ENCODE measurements around the gene CMTM5. TPM values are rescaled to one million over a fixed set of nuclear protein-coding genes. Genes with fewer than 3 reads are reported as not detected.

The CMTM5 gene
- total RNA-seq, 2 experiments from 2014 or later = not detected

DNA sequence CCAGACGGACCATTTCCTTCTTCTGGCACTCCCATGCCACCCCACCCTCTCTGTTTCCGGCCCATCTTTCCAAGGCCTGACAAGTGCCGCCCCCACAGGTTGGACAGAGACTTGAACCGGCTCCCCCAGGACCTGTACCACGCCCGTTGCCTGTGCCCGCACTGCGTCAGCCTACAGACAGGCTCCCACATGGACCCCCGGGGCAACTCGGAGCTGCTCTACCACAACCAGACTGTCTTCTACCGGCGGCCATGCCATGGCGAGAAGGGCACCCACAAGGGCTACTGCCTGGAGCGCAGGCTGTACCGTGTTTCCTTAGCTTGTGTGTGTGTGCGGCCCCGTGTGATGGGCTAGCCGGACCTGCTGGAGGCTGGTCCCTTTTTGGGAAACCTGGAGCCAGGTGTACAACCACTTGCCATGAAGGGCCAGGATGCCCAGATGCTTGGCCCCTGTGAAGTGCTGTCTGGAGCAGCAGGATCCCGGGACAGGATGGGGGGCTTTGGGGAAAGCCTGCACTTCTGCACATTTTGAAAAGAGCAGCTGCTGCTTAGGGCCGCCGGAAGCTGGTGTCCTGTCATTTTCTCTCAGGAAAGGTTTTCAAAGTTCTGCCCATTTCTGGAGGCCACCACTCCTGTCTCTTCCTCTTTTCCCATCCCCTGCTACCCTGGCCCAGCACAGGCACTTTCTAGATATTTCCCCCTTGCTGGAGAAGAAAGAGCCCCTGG lies 1.2 kb upstream of the CMTM5 start:
- H3K4me3 Mint-ChIP-seq = no peak overlapping the region
- POLR2A ChIA-PET = no interaction called here
- peaks cover 1% of the 10 kb centered on the region for H3K27me3 Mint-ChIP-seq
- H3K4me1 Mint-ChIP-seq = peaks cover 5% of the 10 kb centered on the region
- H3K27ac Mint-ChIP-seq = no peak overlapping the region
- no peaks in the 10 kb centered on the region for H3K9me3 Mint-ChIP-seq
- no peaks in the 10 kb centered on the region for H3K36me3 Mint-ChIP-seq (ENCODE audit: low read depth)
- no peak for DNase-seq
- CTCF ChIA-PET = interaction anchor here (1.9 kb wide), 1 partner anchor 45 kb away, joined by 6 read pairs; no protein-coding TSS in a partner anchor

DNA sequence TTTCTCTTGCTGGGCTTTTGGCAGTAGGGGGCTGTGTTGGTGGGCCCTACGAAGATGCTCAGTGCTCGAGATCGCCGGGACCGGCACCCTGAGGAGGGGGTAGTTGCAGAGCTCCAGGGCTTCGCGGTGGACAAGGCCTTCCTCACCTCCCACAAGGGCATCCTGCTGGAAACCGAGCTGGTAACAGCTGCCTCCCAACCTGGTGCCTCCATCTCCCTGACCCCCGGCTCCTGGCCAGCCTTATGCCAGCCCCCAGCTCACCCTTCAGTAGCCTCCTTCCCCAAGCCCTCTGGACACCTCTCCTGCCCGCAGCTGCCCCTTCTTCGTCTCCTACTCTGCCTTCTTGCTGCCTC lies 328 bp downstream of the CMTM5 start:
- no peak overlapping the region for H3K4me3 Mint-ChIP-seq
- ChIA-PET CTCF (interaction anchor here (0.6 to 1.9 kb wide), 2 partner anchors 44 to 906 kb away, joined by 3 to 6 read pairs; no protein-coding TSS in a partner anchor), POLR2A (no interaction called here)
- peaks cover 3% of the 10 kb centered on the region for H3K4me1 Mint-ChIP-seq
- H3K9me3 Mint-ChIP-seq = no peaks in the 10 kb centered on the region
- DNase-seq = no peak
- no peak overlapping the region for H3K27ac Mint-ChIP-seq
- no peaks in the 10 kb centered on the region for H3K36me3 Mint-ChIP-seq (ENCODE audit: low read depth)
- H3K27me3 Mint-ChIP-seq = peaks cover 3% of the 10 kb centered on the region

DNA sequence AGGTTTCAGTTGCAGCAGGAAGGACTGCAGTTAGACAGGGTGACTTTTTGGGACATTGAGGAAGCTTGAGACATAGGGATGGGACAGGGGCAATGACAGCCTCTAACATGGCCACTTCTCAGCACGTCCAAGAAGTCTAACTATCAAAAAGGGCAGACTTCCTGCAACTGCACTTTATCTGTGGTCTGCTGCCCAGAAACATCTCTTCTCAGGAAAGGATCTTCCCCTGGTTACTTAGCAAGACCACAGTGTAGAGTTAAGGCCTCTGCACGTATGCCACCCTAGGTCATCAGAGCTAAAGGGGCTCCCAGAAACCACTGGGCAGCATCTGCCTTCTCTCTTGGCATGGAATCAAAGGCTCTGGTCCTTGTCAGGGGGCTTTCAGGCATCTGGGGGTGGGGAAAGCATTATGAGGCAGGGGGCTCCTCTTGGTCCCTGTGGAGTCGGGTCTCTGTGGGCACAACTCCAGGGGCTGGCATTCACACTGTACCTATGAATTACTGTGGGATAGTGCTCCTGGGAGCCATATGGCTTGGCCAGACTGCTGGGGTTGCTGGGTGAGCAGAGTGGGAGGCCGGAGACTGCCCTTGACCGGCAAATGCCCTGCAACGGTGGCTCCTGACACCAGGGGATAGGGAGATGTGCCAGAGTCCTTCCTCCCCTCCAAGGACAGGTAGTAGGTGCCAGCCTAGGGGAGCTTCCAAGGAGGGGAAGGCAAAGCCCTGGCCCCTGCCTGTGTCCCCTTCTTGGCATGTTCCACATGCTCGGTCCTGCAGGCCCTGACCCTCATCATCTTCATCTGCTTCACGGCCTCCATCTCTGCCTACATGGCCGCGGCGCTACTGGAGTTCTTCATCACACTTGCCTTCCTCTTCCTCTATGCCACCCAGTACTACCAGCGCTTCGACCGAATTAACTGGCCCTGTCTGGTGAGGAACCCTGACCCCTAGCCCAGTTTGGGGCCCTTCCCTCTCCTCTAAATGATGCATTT lies 1.0 kb downstream of the CMTM5 start:
- Mint-ChIP-seq H3K27me3 (peaks cover 3% of the 10 kb centered on the region), H3K27ac (no peak overlapping the region), H3K4me1 (no peaks in the 10 kb centered on the region), H3K36me3 (ENCODE audit: low read depth) (no peaks in the 10 kb centered on the region), H3K4me3 (no peak overlapping the region), H3K9me3 (no peaks in the 10 kb centered on the region)
- no peak for DNase-seq
- CTCF ChIA-PET = interaction anchor here (0.6 to 3.0 kb wide), 5 partner anchors 8 to 905 kb away, joined by 3 to 14 read pairs (median 4); no protein-coding TSS in a partner anchor
- POLR2A ChIA-PET = no interaction called here

- Mint-ChIP-seq H3K4me1 (no peaks in the 10 kb centered on the region), H3K27ac (no peak overlapping the region), H3K27me3 (peaks cover 3% of the 10 kb centered on the region), H3K36me3 (ENCODE audit: low read depth) (no peaks in the 10 kb centered on the region), H3K9me3 (no peaks in the 10 kb centered on the region), H3K4me3 (no peak overlapping the region)
- no peak for DNase-seq
- ChIA-PET POLR2A (no interaction called here), CTCF (interaction anchor here (0.7 to 3.0 kb wide), 8 partner anchors 9 to 310 kb away, joined by 3 to 14 read pairs (median 4); partner anchors contain the start of gene SLC22A17)
These were observed 1.9 kb downstream of the CMTM5 start for GRCh38 chr14:23378612-23379220.

DNA sequence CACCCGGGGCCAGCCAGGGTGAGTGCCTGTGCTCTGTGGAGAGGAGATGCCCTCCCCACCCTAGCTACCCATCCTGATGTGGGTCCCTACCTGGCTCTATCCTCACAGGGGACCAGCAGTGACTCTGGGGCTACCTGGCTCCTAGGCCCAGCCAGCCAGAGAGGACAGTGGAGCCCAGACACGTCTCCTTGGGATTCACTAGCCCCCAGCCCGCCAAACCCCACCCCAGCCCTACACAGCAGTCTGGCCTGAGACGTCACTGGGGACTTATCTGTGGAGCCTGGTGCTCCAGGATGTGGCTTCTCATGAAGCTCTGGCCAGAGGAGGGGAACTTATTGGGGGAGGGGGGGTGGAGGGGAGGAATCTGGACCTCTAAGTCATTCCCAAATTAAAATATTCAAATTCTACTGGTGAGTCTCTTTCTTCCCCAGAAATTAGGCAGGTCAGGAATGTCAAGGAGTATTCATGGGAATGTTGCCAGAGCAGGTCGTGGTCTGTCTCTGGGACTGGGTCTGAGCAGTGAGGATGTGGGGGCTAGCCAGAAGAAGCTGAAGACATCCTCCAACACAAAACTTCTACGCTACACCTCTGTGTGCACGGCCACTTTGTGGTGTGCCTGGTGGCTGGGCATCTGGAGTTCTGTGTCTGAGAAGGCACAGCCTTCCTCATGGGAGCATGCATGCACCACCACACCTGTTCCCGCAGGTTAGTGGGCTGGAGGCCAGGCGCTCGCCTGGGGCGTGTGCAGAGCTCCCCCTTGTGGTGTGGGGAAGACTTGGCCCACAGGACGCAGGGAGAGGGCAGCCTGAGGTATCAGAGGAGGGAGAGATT lies 2.7 kb downstream of the CMTM5 start:
- ChIA-PET CTCF (interaction anchor here (0.6 to 3.0 kb wide), 22 partner anchors 10 to 311 kb away, joined by 3 to 14 read pairs (median 4); partner anchors contain the start of genes PABPN1 and SLC22A17), POLR2A (no interaction called here)
- Mint-ChIP-seq H3K27ac (no peak overlapping the region), H3K27me3 (peaks cover 3% of the 10 kb centered on the region), H3K36me3 (ENCODE audit: low read depth) (no peaks in the 10 kb centered on the region), H3K4me1 (no peaks in the 10 kb centered on the region), H3K9me3 (no peaks in the 10 kb centered on the region), H3K4me3 (no peak overlapping the region)
- DNase-seq = peak; percentile 65

DNA sequence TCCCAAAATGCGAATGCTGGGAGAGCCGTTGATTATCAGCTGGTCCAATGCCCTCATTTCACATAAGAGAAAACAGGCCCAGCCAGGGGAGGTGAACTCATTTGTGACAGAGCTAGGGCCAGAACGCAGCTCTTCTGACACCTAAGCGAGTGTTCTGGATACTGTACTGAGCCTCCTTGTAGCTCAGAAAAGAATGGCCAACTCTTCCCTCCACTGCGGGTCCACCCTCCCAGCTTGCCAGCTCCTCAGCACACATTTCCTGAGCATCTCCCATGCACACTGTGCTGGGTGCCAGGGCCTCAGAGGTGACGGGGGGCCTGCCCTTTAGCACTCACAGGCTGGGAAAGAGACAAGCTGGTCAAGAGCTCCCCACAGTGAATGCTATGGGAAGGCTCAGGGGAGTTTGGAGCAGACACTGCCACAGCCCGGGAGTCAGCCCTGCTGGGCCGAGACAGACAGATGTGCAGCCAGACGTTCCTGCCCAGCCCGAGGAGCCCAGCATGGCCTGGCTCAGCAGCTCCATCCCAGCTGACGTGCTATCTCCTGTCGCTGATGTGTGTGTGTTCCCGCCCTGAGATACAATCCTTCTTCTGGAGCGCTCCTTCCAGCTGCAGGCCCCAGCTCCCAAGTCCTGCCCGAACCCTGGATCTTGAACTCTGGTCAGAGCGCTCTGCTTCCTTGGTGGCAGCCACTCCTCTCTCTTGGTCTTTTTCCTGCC lies 3.5 kb downstream of the CMTM5 start:
- CTCF ChIA-PET = interaction anchor here (0.6 to 3.0 kb wide), 20 partner anchors 9 to 260 kb away, joined by 3 to 14 read pairs (median 4); partner anchors contain the start of genes PABPN1 and SLC22A17
- H3K27ac Mint-ChIP-seq = no peak overlapping the region
- no peaks in the 10 kb centered on the region for H3K9me3 Mint-ChIP-seq
- DNase-seq = no peak
- peaks cover 3% of the 10 kb centered on the region for H3K27me3 Mint-ChIP-seq
- POLR2A ChIA-PET = no interaction called here
- no peaks in the 10 kb centered on the region for H3K36me3 Mint-ChIP-seq (ENCODE audit: low read depth)
- no peak overlapping the region for H3K4me3 Mint-ChIP-seq
- no peaks in the 10 kb centered on the region for H3K4me1 Mint-ChIP-seq

DNA sequence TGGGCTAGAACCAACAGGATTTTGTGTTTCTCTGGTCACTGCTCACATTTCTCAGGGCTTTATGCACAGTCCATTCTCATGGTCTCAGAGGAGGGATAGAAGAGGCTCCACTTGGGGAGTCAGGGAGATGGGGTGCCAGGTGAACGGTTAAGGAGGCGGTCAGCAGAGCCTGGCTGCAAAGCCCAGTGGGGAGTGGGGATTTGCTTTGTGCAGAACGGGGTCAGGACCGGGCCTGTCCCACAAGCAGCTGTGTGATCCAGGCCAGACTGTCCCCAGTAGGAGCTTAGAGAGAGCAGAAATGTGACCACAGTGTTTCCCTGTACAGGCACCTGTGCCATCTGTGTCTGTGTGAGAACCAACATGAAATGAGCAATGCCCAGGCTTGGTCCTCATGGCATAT lies 4.1 kb downstream of the CMTM5 start:
- Mint-ChIP-seq H3K9me3 (no peaks in the 10 kb centered on the region), H3K4me3 (no peak overlapping the region), H3K4me1 (no peaks in the 10 kb centered on the region), H3K27ac (no peak overlapping the region), H3K27me3 (peaks cover 3% of the 10 kb centered on the region), H3K36me3 (ENCODE audit: low read depth) (no peaks in the 10 kb centered on the region)
- no peak for DNase-seq
- CTCF ChIA-PET = interaction anchor here (0.7 to 3.0 kb wide), 9 partner anchors 8 to 60 kb away, joined by 3 to 14 read pairs (median 5); partner anchors contain the start of gene PABPN1
- POLR2A ChIA-PET = no interaction called here

DNA sequence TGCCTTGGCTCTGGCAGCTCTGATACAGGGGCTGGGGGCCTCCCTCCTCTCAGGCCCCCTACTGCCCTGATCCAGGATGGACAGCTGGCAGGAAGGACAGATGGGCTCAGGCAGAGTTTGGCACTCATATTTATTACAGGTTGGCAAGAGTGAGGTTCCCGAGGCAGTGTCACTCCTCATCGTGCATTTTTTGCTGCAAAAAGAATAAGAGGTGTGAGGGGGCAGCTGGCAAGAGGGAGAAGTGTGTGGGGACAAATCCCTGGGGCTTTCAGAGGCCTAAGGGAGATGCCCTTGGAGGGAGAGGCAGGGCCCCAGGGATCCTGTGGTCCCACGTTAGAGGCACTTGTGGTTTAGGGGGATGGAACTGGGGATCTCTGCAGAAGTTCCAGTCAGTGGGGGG lies 5.0 kb downstream of the CMTM5 start:
- Mint-ChIP-seq H3K4me3 (no peak overlapping the region), H3K27me3 (peaks cover 3% of the 10 kb centered on the region), H3K36me3 (ENCODE audit: low read depth) (no peaks in the 10 kb centered on the region), H3K9me3 (no peaks in the 10 kb centered on the region), H3K4me1 (no peaks in the 10 kb centered on the region), H3K27ac (no peak overlapping the region)
- ChIA-PET POLR2A (no interaction called here), CTCF (interaction anchor here (3.1 kb wide), 1 partner anchor 11 kb away, joined by 12 read pairs; no protein-coding TSS in a partner anchor)
- DNase-seq = no peak

- Mint-ChIP-seq H3K36me3 (ENCODE audit: low read depth) (no peaks in the 10 kb centered on the region), H3K4me1 (no peaks in the 10 kb centered on the region), H3K9me3 (no peaks in the 10 kb centered on the region), H3K27me3 (peaks cover 3% of the 10 kb centered on the region), H3K4me3 (no peak overlapping the region), H3K27ac (no peak overlapping the region)
- CTCF ChIA-PET = interaction anchor here (0.5 to 3.1 kb wide), 3 partner anchors 11 to 566 kb away, joined by 3 to 12 read pairs (median 4); no protein-coding TSS in a partner anchor
- POLR2A ChIA-PET = no interaction called here
- DNase-seq = no peak
These were observed 5.4 kb downstream of the CMTM5 start for GRCh38 chr14:23382276-23382675.

- Mint-ChIP-seq H3K4me1 (no peaks in the 10 kb centered on the region), H3K27ac (no peak overlapping the region), H3K4me3 (no peak overlapping the region), H3K27me3 (peaks cover 3% of the 10 kb centered on the region), H3K9me3 (no peaks in the 10 kb centered on the region), H3K36me3 (ENCODE audit: low read depth) (no peaks in the 10 kb centered on the region)
- POLR2A ChIA-PET = interaction anchor here (0.6 kb wide), 1 partner anchor 311 kb away, joined by 3 read pairs; no protein-coding TSS in a partner anchor
- CTCF ChIA-PET = interaction anchor here (0.5 to 3.1 kb wide), 5 partner anchors 10 to 566 kb away, joined by 3 to 12 read pairs (median 3); no protein-coding TSS in a partner anchor
- DNase-seq = no peak
These were observed 6.0 kb downstream of the CMTM5 start for GRCh38 chr14:23382731-23383440.

Data from activated CD4-positive, alpha-beta T cell treated with anti-CD3 and anti-CD28 coated beads, Interleukin-2, amount 10 ng/mL, durations not matched to agents 7 days and 5 days (primary cell).